ENCODE results near the gene DQX1. TPM values are rescaled to one million over a fixed set of nuclear protein-coding genes. Genes with fewer than 3 reads are reported as not detected.

DQX1 gene, protein sequence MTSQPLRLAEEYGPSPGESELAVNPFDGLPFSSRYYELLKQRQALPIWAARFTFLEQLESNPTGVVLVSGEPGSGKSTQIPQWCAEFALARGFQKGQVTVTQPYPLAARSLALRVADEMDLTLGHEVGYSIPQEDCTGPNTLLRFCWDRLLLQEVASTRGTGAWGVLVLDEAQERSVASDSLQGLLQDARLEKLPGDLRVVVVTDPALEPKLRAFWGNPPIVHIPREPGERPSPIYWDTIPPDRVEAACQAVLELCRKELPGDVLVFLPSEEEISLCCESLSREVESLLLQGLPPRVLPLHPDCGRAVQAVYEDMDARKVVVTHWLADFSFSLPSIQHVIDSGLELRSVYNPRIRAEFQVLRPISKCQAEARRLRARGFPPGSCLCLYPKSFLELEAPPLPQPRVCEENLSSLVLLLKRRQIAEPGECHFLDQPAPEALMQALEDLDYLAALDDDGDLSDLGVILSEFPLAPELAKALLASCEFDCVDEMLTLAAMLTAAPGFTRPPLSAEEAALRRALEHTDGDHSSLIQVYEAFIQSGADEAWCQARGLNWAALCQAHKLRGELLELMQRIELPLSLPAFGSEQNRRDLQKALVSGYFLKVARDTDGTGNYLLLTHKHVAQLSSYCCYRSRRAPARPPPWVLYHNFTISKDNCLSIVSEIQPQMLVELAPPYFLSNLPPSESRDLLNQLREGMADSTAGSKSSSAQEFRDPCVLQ
- total RNA-seq (2021) (0.50 and 0.71 TPM in 2 replicates), Bru-seq, nascent RNA (percentile 43 among the genes with signal in this experiment), BruChase-seq, experiment 1, labeled RNA remaining after a 2-hour chase (percentile 33 among the genes with signal in this experiment), BruChase-seq, experiment 2, labeled RNA remaining after a 6-hour chase (percentile 34 among the genes with signal in this experiment)
- long read RNA-seq, partial matches to known transcripts: 0 of 1 reads
- long read RNA-seq, other reads (novel, unspliced or antisense): 1 of 1 reads

DNA sequence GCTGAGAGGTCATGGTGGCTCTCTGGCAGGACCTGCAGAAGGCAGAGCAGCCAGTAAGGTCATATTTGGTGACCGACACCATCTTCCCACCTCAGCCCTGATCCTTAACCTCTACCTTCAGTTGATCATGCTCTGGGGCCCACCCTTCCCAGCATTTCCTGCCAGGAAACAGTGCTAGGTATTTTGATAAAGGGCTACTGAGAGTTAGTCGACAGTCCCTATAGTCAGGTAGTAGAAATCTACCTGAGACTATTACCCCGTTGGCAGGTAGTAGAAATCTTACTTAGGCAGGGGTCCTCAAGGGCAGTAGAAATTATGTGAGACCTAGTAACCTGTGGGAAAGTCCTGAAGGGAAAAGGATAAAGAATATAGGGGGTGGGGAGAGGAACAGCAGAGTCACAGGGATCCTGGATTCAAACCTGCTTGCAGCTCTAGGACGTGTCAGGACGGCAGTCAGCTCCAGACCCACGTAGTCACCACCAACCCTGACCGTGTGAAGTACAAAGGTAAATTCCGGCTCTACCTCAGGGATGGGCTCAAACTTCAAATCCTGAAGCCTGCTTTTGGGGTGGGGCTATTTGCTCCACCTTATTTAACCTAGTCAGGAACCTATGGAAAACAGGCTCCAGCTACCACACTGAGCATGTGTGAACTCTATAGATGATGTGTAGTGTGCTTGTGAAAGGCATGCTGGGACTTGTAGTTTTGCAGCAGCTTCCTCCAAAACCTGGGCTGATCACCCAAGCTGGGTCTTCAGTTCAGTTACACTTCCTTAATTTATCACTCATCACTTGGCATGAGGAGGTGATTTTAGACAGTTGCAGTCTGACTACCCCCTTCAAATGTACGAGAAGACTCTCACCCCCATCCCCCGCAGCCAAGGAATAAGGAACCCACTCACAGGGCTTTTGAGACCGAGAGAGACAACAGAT lies at the start of gene DQX1:
Gene DQX1, minus strand, starts transcription at position 515 of the 932 bp plus-strand sequence. Its CDS starts 502 bp downstream, at position 13.
- intact Hi-C loops (cut with micrococcal nuclease; ENCODE audit: unreplicated experiment): no loop called here
- no peak within 1 kb of the TSS for H3K4me3 ChIP-seq (ENCODE audit: low read depth, low read length, poor library complexity, severe bottlenecking)
- H3K4me1 ChIP-seq (ENCODE audit: insufficient read depth, low read length, poor library complexity, severe bottlenecking): peaks cover 11% of the 10 kb centered on the region
- no peaks in the 10 kb centered on the region for H3K9me3 ChIP-seq (ENCODE audit: low read depth, low read length, poor library complexity, severe bottlenecking)
- H3K27me3 ChIP-seq (replicated peaks; ENCODE audit: insufficient read depth, low read depth, low read length, poor library complexity): no peaks in the 10 kb centered on the region
- peak; percentile 44 for DNase-seq (ENCODE audit: low spot score)
- H3K27ac ChIP-seq (ENCODE audit: low read depth, low read length, poor library complexity, severe bottlenecking): no peak within 1 kb of the TSS
- ChIA-PET CTCF (no interaction called here), POLR2A (ENCODE audit: low non-redundant PET) (no interaction called here)
- TF ChIP-seq EZH2 (IDR thresholded peaks at IDR 0.05; ENCODE audit: borderline replicate concordance, low read depth, low read length, poor library complexity, severe bottlenecking): no peak
- TF ChIP-seq, protein P1, sequence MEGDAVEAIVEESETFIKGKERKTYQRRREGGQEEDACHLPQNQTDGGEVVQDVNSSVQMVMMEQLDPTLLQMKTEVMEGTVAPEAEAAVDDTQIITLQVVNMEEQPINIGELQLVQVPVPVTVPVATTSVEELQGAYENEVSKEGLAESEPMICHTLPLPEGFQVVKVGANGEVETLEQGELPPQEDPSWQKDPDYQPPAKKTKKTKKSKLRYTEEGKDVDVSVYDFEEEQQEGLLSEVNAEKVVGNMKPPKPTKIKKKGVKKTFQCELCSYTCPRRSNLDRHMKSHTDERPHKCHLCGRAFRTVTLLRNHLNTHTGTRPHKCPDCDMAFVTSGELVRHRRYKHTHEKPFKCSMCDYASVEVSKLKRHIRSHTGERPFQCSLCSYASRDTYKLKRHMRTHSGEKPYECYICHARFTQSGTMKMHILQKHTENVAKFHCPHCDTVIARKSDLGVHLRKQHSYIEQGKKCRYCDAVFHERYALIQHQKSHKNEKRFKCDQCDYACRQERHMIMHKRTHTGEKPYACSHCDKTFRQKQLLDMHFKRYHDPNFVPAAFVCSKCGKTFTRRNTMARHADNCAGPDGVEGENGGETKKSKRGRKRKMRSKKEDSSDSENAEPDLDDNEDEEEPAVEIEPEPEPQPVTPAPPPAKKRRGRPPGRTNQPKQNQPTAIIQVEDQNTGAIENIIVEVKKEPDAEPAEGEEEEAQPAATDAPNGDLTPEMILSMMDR (conservative IDR thresholded peaks at IDR 0.05; ENCODE audit: low read depth, low read length): no peak
- no TSS peak for BruUV-seq (replicated peaks)
- H3K36me3 ChIP-seq (ENCODE audit: insufficient read depth, low read length, poor library complexity, severe bottlenecking): peaks cover 25% of the 10 kb centered on the region

DNA sequence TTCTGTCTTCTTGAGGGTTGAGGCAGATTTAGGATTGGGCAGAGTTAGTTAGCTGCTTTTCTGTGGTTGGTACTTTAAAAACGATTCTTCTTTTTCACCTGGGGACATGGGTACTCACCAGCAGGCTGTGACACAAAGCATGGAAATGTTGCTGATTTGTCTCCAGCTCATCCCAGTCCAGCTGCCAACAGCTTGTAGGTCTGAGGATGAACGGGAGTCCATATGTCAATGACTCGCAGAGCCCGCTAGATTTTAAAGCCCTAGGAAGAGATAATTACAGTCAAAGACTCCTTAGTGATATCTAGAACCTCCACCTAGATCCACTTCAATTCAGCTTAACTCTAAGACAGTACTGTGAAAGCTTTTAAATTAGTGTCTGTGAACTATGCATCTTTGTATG lies 49.3 kb upstream of the DQX1 start:
- H3K4me1 ChIP-seq (ENCODE audit: insufficient read depth, low read length, poor library complexity, severe bottlenecking): no peaks in the 10 kb centered on the region
- TF ChIP-seq, protein P1 (conservative IDR thresholded peaks at IDR 0.05; ENCODE audit: low read depth, low read length): no peak
- no peak for TF ChIP-seq EZH2 (IDR thresholded peaks at IDR 0.05; ENCODE audit: borderline replicate concordance, low read depth, low read length, poor library complexity, severe bottlenecking)
- intact Hi-C loops (cut with micrococcal nuclease; ENCODE audit: unreplicated experiment): no loop called here
- CTCF ChIA-PET: no interaction called here
- H3K27ac ChIP-seq (ENCODE audit: low read depth, low read length, poor library complexity, severe bottlenecking): no peak overlapping the region
- POLR2A ChIA-PET (ENCODE audit: low non-redundant PET): interaction anchor here (0.7 kb wide), 1 partner anchor 63 kb away, joined by 3 read pairs; no protein-coding TSS in a partner anchor
- no peaks in the 10 kb centered on the region for H3K36me3 ChIP-seq (ENCODE audit: insufficient read depth, low read length, poor library complexity, severe bottlenecking)
- no peaks in the 10 kb centered on the region for H3K9me3 ChIP-seq (ENCODE audit: low read depth, low read length, poor library complexity, severe bottlenecking)
- no TSS peak for BruUV-seq (replicated peaks)
- no peaks in the 10 kb centered on the region for H3K27me3 ChIP-seq (replicated peaks; ENCODE audit: insufficient read depth, low read depth, low read length, poor library complexity)
- H3K4me3 ChIP-seq (ENCODE audit: low read depth, low read length, poor library complexity, severe bottlenecking): no peak overlapping the region
- DNase-seq (ENCODE audit: low spot score): no peak
